ENCODE results near the gene OR5K4. TPM values are rescaled to one million over a fixed set of nuclear protein-coding genes. Genes with fewer than 3 reads are reported as not detected.

OR5K4 gene
- total RNA-seq, 1 donor from 2014 or later: not detected

- no peak for TF ChIP-seq CTCF (IDR thresholded peaks at IDR 0.05)
- Mint-ChIP-seq H3K36me3 (ENCODE audit: low read depth) (no peaks in the 10 kb centered on the region), H3K4me3 (ENCODE audit: unreplicated experiment) (no peak overlapping the region), H3K9me3 (ENCODE audit: low read depth) (no peaks in the 10 kb centered on the region), H3K27ac (ENCODE audit: unreplicated experiment) (no peak overlapping the region), H3K27me3 (ENCODE audit: low read depth) (peaks cover 6% of the 10 kb centered on the region), H3K4me1 (ENCODE audit: low read depth) (no peaks in the 10 kb centered on the region)
- DNase-seq (ENCODE audit: low spot score): no peak
Measured at GRCh38 chr3:98371186-98371585, 17.5 kb downstream of the OR5K4 start.

- H3K9me3 Mint-ChIP-seq (ENCODE audit: low read depth): no peaks in the 10 kb centered on the region
- no peaks in the 10 kb centered on the region for H3K36me3 Mint-ChIP-seq (ENCODE audit: low read depth)
- H3K4me1 Mint-ChIP-seq (ENCODE audit: low read depth): no peaks in the 10 kb centered on the region
- H3K27ac Mint-ChIP-seq (ENCODE audit: unreplicated experiment): no peak overlapping the region
- no peak for TF ChIP-seq CTCF (IDR thresholded peaks at IDR 0.05)
- H3K4me3 Mint-ChIP-seq (ENCODE audit: unreplicated experiment): no peak overlapping the region
- peaks cover 11% of the 10 kb centered on the region for H3K27me3 Mint-ChIP-seq (ENCODE audit: low read depth)
- no peak for DNase-seq (ENCODE audit: low spot score)
Measured at GRCh38 chr3:98371853-98372252, 18.2 kb downstream of the OR5K4 start.

- no peaks in the 10 kb centered on the region for H3K4me1 Mint-ChIP-seq (ENCODE audit: low read depth)
- no peak for DNase-seq (ENCODE audit: low spot score)
- H3K27ac Mint-ChIP-seq (ENCODE audit: unreplicated experiment): no peak overlapping the region
- TF ChIP-seq CTCF (IDR thresholded peaks at IDR 0.05): no peak
- peaks cover 11% of the 10 kb centered on the region for H3K27me3 Mint-ChIP-seq (ENCODE audit: low read depth)
- no peak overlapping the region for H3K4me3 Mint-ChIP-seq (ENCODE audit: unreplicated experiment)
- H3K9me3 Mint-ChIP-seq (ENCODE audit: low read depth): no peaks in the 10 kb centered on the region
- H3K36me3 Mint-ChIP-seq (ENCODE audit: low read depth): no peaks in the 10 kb centered on the region
Measured at GRCh38 chr3:98372445-98372844, 18.8 kb downstream of the OR5K4 start.

- DNase-seq (ENCODE audit: low spot score): no peak
- Mint-ChIP-seq H3K27me3 (ENCODE audit: low read depth) (peaks cover 7% of the 10 kb centered on the region), H3K4me3 (ENCODE audit: unreplicated experiment) (no peak overlapping the region), H3K27ac (ENCODE audit: unreplicated experiment) (no peak overlapping the region), H3K4me1 (ENCODE audit: low read depth) (no peaks in the 10 kb centered on the region), H3K9me3 (ENCODE audit: low read depth) (no peaks in the 10 kb centered on the region), H3K36me3 (ENCODE audit: low read depth) (no peaks in the 10 kb centered on the region)
- no peak for TF ChIP-seq CTCF (IDR thresholded peaks at IDR 0.05)
Measured at GRCh38 chr3:98376631-98377030, 23.0 kb downstream of the OR5K4 start.

GRCh38 chr3:98388147-98388546 is 34.5 kb downstream of the OR5K4 start:
- Mint-ChIP-seq H3K36me3 (ENCODE audit: low read depth) (no peaks in the 10 kb centered on the region), H3K4me1 (ENCODE audit: low read depth) (no peaks in the 10 kb centered on the region), H3K4me3 (ENCODE audit: unreplicated experiment) (no peak overlapping the region), H3K27me3 (ENCODE audit: low read depth) (peaks cover 22% of the 10 kb centered on the region), H3K9me3 (ENCODE audit: low read depth) (no peaks in the 10 kb centered on the region), H3K27ac (ENCODE audit: unreplicated experiment) (no peak overlapping the region)
- no peak for TF ChIP-seq CTCF (IDR thresholded peaks at IDR 0.05)
- no peak for DNase-seq (ENCODE audit: low spot score)
